HCT116 (cell line): ENCODE measurements around the gene LRP11. TPM values are rescaled to one million over a fixed set of nuclear protein-coding genes. Genes with fewer than 3 reads are reported as not detected.

ENCODE experiments used
- ATAC-seq: fragments of 200-7000 bp; cut with Tn5 transposase; 2 replicates; pipeline ENCODE4 v1.9.1; 2020; ENCODE audit warnings: mild to moderate bottlenecking, moderate library complexity
- BruUV-seq: library from RNA; stranded (reverse); fragments of 400-500 nt; replicated peaks from 2 replicates; lab custom pipeline; 2021; lab: Mats Ljungman, UMichigan
- CTCF ChIA-PET: fragments of 300-600 bp; sonication (Branson Sonifier 250); formaldehyde crosslinking; loops from one replicate; lab custom pipeline; 2021; ENCODE audit warnings: antibody characterized with exemption; lab: Charles Lee
- POLR2A ChIA-PET: fragments of 300-600, 350-600 bp; sonication (Branson Sonifier 250); formaldehyde crosslinking; loops from one replicate; lab custom pipeline; 2021; ENCODE audit warnings: antibody characterized with exemption; lab: Charles Lee
- RAD21 ChIA-PET, 2 experiments: fragments of 300-600 bp; sonication (Branson Sonifier 250); formaldehyde crosslinking; loops; one replicate each; lab custom pipeline; 2023; ENCODE audit warnings: low total read pairs in 2 of 2; ENCODE audit not compliant: uncharacterized antibody in 2 of 2, unreplicated experiment in 2 of 2, low non-redundant PET in 1 of 2; lab: Charles Lee
- DNase-seq: peaks from one replicate; pipeline ENCODE4 v3.0.0-alpha.2; 2010; ENCODE audit warnings: low read depth, low spot score
- H2AFZ ChIP-seq: fragments of 200-600 bp; shearing (Covaris generic), sonication (generic); 2 replicates; pipeline ENCODE4 v1.6.1; 2017; ENCODE audit warnings: low read depth, mixed run types, mixed read lengths, antibody characterized with exemption, low read length; ENCODE audit not compliant: poor library complexity, severe bottlenecking
- H3K27ac ChIP-seq: 2 replicates; pipeline ENCODE4 v1.5.1; 2012; ENCODE audit warnings: low read depth, low read length
- H3K27me3 ChIP-seq: fragments of 200-600 bp; sonication (generic); 2 replicates; pipeline ENCODE4 v1.6.1; 2016; ENCODE audit warnings: mixed run types, low read length, mixed read lengths; ENCODE audit not compliant: insufficient read depth
- H3K36me3 ChIP-seq, 2 experiments: fragments of 200-500 bp in 1 of 2; fragments of 200-600 bp in 1 of 2; sonication (Bioruptor generic) in 1 of 2; sonication (generic) in 1 of 2; 2 replicates each; pipeline versions ENCODE4 v1.5.1 to v1.6.1; 2014 to 2016; ENCODE audit warnings: low read length in 2 of 2, inconsistent platforms in 1 of 2, mixed read lengths in 1 of 2, mixed run types in 1 of 2; ENCODE audit not compliant: insufficient read depth in 2 of 2, control insufficient read depth in 1 of 2
- H3K4me1 ChIP-seq, 2 experiments: fragments of 200-600 bp in 1 of 2; sonication (generic) in 1 of 2; 2 replicates each; pipeline versions ENCODE4 v1.5.1 to v1.6.1; 2012 to 2017; ENCODE audit warnings: low read length in 2 of 2, inconsistent platforms in 1 of 2, mild to moderate bottlenecking in 1 of 2, mixed read lengths in 1 of 2, mixed run types in 1 of 2, moderate library complexity in 1 of 2; ENCODE audit not compliant: insufficient read depth in 2 of 2, control insufficient read depth in 1 of 2
- H3K4me2 ChIP-seq: fragments of 200-600 bp; sonication (generic); 2 replicates; pipeline ENCODE4 v1.6.1; 2017; ENCODE audit warnings: mixed run types, low read length, mixed read lengths
- H3K4me3 ChIP-seq, 2 experiments: fragments of 200-600 bp in 1 of 2; sonication (generic) in 1 of 2; replicated peaks in 1 of 2; 2 replicates each; pipeline ENCODE4 v1.5.1; 2011 to 2016; ENCODE audit warnings: low read length in 2 of 2, control low read depth in 1 of 2, low read depth in 1 of 2, mild to moderate bottlenecking in 1 of 2, mixed read lengths in 1 of 2, mixed run types in 1 of 2
- H3K79me2 ChIP-seq: fragments of 200-600 bp; sonication (generic); 2 replicates; pipeline ENCODE4 v1.6.1; 2017; ENCODE audit warnings: mild to moderate bottlenecking, mixed run types, low read length, moderate library complexity, mixed read lengths; ENCODE audit not compliant: insufficient read depth
- H3K9ac ChIP-seq: fragments of 200-600 bp; sonication (generic); 2 replicates; pipeline ENCODE4 v1.6.1; 2016; ENCODE audit warnings: low read length, mixed read lengths
- H3K9me2 ChIP-seq: fragments of 200-600 bp; sonication (generic), shearing (Covaris generic); 2 replicates; pipeline ENCODE4 v1.6.1; 2017; ENCODE audit warnings: mixed run types, mild to moderate bottlenecking, moderate library complexity; ENCODE audit not compliant: insufficient read depth
- H3K9me3 ChIP-seq, 2 experiments: fragments of 200-500 bp in 1 of 2; fragments of 200-600 bp in 1 of 2; sonication (Bioruptor generic) in 1 of 2; sonication (generic) in 1 of 2; 2 replicates each; pipeline ENCODE4 v1.6.1; 2014 to 2017; ENCODE audit warnings: low read length in 2 of 2, mixed read lengths in 2 of 2, inconsistent platforms in 1 of 2, low read depth in 1 of 2, mild to moderate bottlenecking in 1 of 2, mixed run types in 1 of 2, moderate library complexity in 1 of 2; ENCODE audit not compliant: control insufficient read depth in 1 of 2, insufficient read depth in 1 of 2
- H4K20me1 ChIP-seq: fragments of 200-600 bp; sonication (generic), shearing (Covaris generic); 2 replicates; pipeline ENCODE4 v1.6.1; 2017; ENCODE audit warnings: mixed run types, mild to moderate bottlenecking, moderate library complexity; ENCODE audit not compliant: insufficient read depth
- CBX3 ChIP-seq: IDR thresholded peaks from 2 replicates; pipeline ENCODE4 v1.6.1; 2012; ENCODE audit warnings: low read depth
- EZH2 ChIP-seq: fragments of 200-600 bp; sonication (generic); IDR thresholded peaks from 2 replicates; pipeline ENCODE4 v1.6.1; 2017; ENCODE audit warnings: antibody characterized with exemption, mixed run types
- FOSL1 ChIP-seq: IDR thresholded peaks from 2 replicates; pipeline ENCODE4 v1.6.1; 2012; ENCODE audit warnings: low read depth
- RAD21 ChIP-seq: IDR thresholded peaks from 2 replicates; pipeline ENCODE4 v1.6.1; 2012; ENCODE audit warnings: low read depth, mild to moderate bottlenecking
- SIN3A ChIP-seq: IDR thresholded peaks from 2 replicates; pipeline ENCODE4 v1.6.1; 2012; ENCODE audit warnings: low read depth
- ZNF274 ChIP-seq: fragments of 200-500 bp; sonication (Bioruptor generic); IDR thresholded peaks from 2 replicates; pipeline ENCODE4 v1.6.1; 2014; ENCODE audit warnings: mild to moderate bottlenecking, low read depth, low read length, inconsistent platforms
- intact Hi-C: fragments of 100-400 bp; cut with micrococcal nuclease; formaldehyde crosslinking; loops from 2 replicates; pipeline ENCODE4 v1.10.0; 2022
- total RNA-seq: library from RNA; stranded (reverse); gene quantifications from one replicate; pipeline ENCODE4 v1.2.1, GENCODE V29; 2021; ENCODE audit not compliant: unreplicated experiment
- TF ChIP-seq, protein P1 (sequence below): IDR thresholded peaks from 2 replicates; pipeline ENCODE4 v1.6.1; 2011; ENCODE audit warnings: mild to moderate bottlenecking, low read length, moderate library complexity; ENCODE audit not compliant: insufficient replicate concordance; ENCODE audit errors: extremely low read depth

The LRP11 gene
- total RNA-seq, 1 experiment from 2014 or later, result 27.8 TPM

DNA sequence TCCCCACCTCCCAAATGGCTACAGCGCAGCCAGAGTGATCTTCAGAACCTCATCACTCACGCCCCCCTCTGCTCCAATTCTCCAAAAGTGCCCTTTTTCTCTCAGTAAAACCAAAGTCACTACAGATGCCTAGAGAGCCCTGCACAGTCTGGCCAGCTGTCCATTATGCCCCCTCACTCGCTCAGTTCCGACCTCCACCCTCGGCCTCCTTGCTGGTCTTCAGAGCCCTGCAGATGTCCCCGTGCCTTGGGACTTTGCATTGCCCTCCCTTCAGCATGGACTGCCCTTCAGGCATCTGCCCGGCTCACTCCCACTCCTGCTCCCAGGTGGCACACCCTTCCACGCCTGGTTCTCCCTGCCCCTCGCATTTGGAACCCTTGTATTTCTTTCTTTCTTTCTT is 34.8 kb upstream of the LRP11 start:
- DNase-seq (no peak), ATAC-seq (no peak)
- no peaks in the 10 kb centered on the region for H3K36me3 ChIP-seq
- no peaks in the 10 kb centered on the region for H3K9me3 ChIP-seq
- no peaks in the 10 kb centered on the region for H3K27me3 ChIP-seq
- POLR2A ChIA-PET, result no interaction called here
- H3K4me2 ChIP-seq, result no peak overlapping the region
- no peak for TF ChIP-seq SIN3A
- TF ChIP-seq FOSL1, result no peak
- no peak for TF ChIP-seq RAD21
- TF ChIP-seq CBX3, result no peak
- TF ChIP-seq ZNF274, result no peak
- TF ChIP-seq, protein P1, sequence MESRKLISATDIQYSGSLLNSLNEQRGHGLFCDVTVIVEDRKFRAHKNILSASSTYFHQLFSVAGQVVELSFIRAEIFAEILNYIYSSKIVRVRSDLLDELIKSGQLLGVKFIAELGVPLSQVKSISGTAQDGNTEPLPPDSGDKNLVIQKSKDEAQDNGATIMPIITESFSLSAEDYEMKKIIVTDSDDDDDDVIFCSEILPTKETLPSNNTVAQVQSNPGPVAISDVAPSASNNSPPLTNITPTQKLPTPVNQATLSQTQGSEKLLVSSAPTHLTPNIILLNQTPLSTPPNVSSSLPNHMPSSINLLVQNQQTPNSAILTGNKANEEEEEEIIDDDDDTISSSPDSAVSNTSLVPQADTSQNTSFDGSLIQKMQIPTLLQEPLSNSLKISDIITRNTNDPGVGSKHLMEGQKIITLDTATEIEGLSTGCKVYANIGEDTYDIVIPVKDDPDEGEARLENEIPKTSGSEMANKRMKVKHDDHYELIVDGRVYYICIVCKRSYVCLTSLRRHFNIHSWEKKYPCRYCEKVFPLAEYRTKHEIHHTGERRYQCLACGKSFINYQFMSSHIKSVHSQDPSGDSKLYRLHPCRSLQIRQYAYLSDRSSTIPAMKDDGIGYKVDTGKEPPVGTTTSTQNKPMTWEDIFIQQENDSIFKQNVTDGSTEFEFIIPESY, result no peak
- TF ChIP-seq EZH2, result no peak
- H4K20me1 ChIP-seq, result no peaks in the 10 kb centered on the region
- H3K9ac ChIP-seq, result no peak overlapping the region
- H3K9me2 ChIP-seq, result no peaks in the 10 kb centered on the region
- CTCF ChIA-PET, result interaction anchor here (1.1 kb wide), 1 partner anchor 58 kb away, joined by 6 read pairs; no protein-coding TSS in a partner anchor
- H3K4me3 ChIP-seq, result no peak overlapping the region
- intact Hi-C loops, result loop anchor here (1.0 to 5.0 kb wide), 2 partner anchors 59 to 252 kb away; partner anchors contain the start of gene KATNA1
- H2AFZ ChIP-seq, result no peak overlapping the region
- peaks cover 39 to 42% of the 10 kb centered on the region in 2 experiments for H3K4me1 ChIP-seq
- RAD21 ChIA-PET, result no interaction called here
- BruUV-seq, result no TSS peak
- no peak overlapping the region for H3K27ac ChIP-seq
- H3K79me2 ChIP-seq, result no peaks in the 10 kb centered on the region
